ENCODE measurements around the gene AGR2. TPM values are rescaled to one million over a fixed set of nuclear protein-coding genes. Genes with fewer than 3 reads are reported as not detected.
"Not testable (repeated sequence)": the region's sequence is repeated elsewhere in the genome, so short reads cannot be mapped to it uniquely, and the experiment has no call there.

The AGR2 gene
- total and polyA plus RNA-seq, 10 donors: 0.17 to 0.38 (median 0.28) TPM; not detected in 7

DNA sequence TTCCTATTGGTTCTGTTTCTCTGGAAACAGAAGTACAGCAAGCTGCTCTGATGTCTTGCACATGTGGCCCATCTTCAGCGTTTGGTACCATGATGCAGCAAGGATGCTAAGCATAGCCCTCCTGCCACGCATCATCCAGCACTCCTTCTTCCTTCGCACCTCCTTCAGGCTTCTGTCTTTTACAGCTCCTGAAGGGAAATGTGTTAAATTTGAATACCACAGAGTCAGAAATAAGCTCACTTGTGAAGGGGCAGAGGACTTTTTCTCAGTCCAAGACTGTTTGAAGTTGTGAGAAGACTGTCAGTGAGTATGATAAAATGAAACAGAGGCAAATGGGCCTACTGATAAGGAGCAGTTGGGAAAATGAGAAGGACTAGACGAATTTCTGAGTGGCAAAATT, 30.5 kb downstream of the AGR2 start:
- 70 to 91% (median 82%) methylated on average over 4 of the region's 4 CpGs for WGBS, 5 donors
- intact Hi-C loops (cut with DNase I; ENCODE audit: low total_unique reads): no loop called here
- H3K36me3 ChIP-seq: no peaks in the 10 kb centered on the region
- H3K4me3 ChIP-seq: no peak overlapping the region
- no peak for DNase-seq
- no peak overlapping the region for H3K27ac ChIP-seq
- H3K4me1 ChIP-seq: peaks cover 3 to 38% (median 12%) of the 10 kb centered on the region in 6 donors
- H3K27me3 ChIP-seq (replicated peaks in 1 of 7): peaks cover 0 to 12% (median 0%) of the 10 kb centered on the region in 7 donors
- no peaks in the 10 kb centered on the region for H3K9me3 ChIP-seq
- TF ChIP-seq, protein P1, sequence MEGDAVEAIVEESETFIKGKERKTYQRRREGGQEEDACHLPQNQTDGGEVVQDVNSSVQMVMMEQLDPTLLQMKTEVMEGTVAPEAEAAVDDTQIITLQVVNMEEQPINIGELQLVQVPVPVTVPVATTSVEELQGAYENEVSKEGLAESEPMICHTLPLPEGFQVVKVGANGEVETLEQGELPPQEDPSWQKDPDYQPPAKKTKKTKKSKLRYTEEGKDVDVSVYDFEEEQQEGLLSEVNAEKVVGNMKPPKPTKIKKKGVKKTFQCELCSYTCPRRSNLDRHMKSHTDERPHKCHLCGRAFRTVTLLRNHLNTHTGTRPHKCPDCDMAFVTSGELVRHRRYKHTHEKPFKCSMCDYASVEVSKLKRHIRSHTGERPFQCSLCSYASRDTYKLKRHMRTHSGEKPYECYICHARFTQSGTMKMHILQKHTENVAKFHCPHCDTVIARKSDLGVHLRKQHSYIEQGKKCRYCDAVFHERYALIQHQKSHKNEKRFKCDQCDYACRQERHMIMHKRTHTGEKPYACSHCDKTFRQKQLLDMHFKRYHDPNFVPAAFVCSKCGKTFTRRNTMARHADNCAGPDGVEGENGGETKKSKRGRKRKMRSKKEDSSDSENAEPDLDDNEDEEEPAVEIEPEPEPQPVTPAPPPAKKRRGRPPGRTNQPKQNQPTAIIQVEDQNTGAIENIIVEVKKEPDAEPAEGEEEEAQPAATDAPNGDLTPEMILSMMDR (IDR thresholded peaks at IDR 0.05 in 8 of 11, conservative IDR thresholded peaks at IDR 0.05 in 3 of 11): no peak
- no peak for TF ChIP-seq POLR2AphosphoS5 (IDR thresholded peaks at IDR 0.05)

DNA sequence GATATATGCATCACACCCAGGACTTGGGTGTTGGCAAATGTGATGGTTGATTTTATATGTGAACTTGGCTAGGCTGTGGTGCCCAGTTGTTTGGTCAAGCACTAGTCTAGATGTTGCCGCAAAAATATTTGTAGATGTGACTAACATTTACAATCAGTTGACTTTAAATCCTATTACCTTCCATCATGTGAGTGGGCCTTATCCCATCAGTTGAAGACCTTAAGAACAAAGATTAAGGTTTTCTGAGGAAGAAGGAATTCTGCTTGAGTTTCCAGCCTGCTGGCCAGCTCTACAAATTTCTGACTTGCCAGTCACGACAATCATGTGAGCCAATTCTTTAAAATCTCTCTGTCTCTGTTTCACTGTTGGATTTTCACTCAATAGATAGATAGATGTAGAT, 30.9 kb downstream of the AGR2 start:
- intact Hi-C loops (cut with DNase I; ENCODE audit: low total_unique reads): no loop called here
- WGBS, 5 donors: 90 to 100% (median 92%) methylated on average over 2 of the region's 2 CpGs
- Histone ChIP-seq H3K27ac (no peak overlapping the region), H3K27me3 (replicated peaks in 1 of 7) (peaks cover 0 to 12% (median 0%) of the 10 kb centered on the region in 7 donors), H3K4me3 (no peak overlapping the region), H3K4me1 (peaks cover 3 to 34% (median 12%) of the 10 kb centered on the region in 6 donors), H3K9me3 (no peaks in the 10 kb centered on the region), H3K36me3 (no peaks in the 10 kb centered on the region)
- no peak for DNase-seq
- TF ChIP-seq POLR2A (IDR thresholded peaks at IDR 0.05) (no peak), POLR2AphosphoS5 (IDR thresholded peaks at IDR 0.05) (no peak)
- TF ChIP-seq, protein P1 (IDR thresholded peaks at IDR 0.05 in 8 of 11, conservative IDR thresholded peaks at IDR 0.05 in 3 of 11): no peak

DNA sequence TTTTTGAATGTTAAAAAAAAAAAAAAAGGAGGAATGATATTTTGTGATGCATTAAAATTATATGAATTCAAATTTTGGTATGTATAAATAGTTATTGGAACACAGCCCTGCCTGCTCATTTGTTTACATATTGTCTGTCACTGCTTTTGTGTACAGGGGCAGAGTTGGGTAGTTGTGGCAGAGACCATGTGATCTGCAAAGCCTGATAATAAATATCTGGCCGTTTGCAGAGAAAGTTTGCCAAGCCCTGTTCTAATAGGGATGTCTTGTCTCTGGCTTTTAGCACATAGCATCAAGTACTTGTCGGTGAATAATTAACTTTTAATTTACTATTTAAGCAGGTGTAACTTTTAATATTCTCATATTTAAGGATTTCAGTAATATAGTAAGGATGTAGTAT, 31.5 kb downstream of the AGR2 start:
- Histone ChIP-seq H3K27me3 (replicated peaks in 1 of 7) (peaks cover 0 to 12% (median 0%) of the 10 kb centered on the region in 7 donors), H3K27ac (no peak overlapping the region), H3K9me3 (peaks cover 0 to 3% (median 0%) of the 10 kb centered on the region in 8 donors), H3K4me3 (no peak overlapping the region), H3K36me3 (no peaks in the 10 kb centered on the region), H3K4me1 (peaks cover 3 to 28% (median 10%) of the 10 kb centered on the region in 6 donors)
- 75 to 83% (median 79%) methylated on average over 2 of the region's 2 CpGs for WGBS, 5 donors
- TF ChIP-seq POLR2A (IDR thresholded peaks at IDR 0.05) (no peak), POLR2AphosphoS5 (IDR thresholded peaks at IDR 0.05) (no peak)
- TF ChIP-seq, protein P1 (IDR thresholded peaks at IDR 0.05 in 8 of 11, conservative IDR thresholded peaks at IDR 0.05 in 3 of 11): no peak
- intact Hi-C loops (cut with DNase I; ENCODE audit: low total_unique reads): no loop called here
- no peak for DNase-seq

DNA sequence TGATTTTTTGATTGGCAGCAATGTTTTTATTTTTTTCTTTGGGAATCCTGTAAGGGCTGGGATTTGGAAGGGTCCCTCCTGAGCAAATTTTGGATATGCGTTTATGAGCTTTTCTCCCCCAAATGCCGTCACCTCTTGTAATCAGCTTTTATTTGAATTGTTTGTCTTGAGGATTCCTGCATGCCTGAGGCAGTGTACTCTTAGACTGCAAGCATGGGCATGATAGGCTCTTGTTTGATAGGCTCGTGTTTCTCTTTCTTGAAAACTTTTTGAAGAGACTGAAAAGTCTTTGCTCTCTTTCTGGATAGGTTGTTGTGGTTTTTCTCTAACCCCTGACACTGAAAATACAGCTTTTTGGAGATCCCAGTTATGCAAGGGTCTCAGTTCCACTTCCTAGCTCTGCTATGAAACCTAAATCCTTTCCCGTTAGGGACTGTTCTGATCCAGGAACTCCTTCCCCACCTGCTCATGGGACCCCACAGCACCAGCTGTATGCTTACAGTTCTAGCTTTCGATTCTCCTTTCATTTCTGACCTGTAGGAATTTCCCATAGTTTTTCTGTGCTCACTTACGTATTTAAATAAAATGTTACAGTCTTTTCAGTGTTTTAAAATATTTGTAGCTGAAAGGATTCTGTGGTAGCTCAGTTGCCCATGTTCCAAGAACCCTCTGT, 34.0 kb downstream of the AGR2 start:
- Histone ChIP-seq H3K27ac (no peak overlapping the region), H3K4me1 (peaks cover 3 to 22% (median 10%) of the 10 kb centered on the region in 6 donors), H3K4me3 (no peak overlapping the region), H3K9me3 (peaks cover 0 to 4% (median 0%) of the 10 kb centered on the region in 8 donors), H3K27me3 (replicated peaks in 1 of 7) (peaks cover 0 to 12% (median 0%) of the 10 kb centered on the region in 7 donors), H3K36me3 (no peaks in the 10 kb centered on the region)
- TF ChIP-seq POLR2AphosphoS5 (IDR thresholded peaks at IDR 0.05) (no peak), POLR2A (IDR thresholded peaks at IDR 0.05) (no peak)
- TF ChIP-seq, protein P1 (IDR thresholded peaks at IDR 0.05 in 8 of 11, conservative IDR thresholded peaks at IDR 0.05 in 3 of 11): no peak
- WGBS, 5 donors: 64 to 78% (median 71%) methylated on average over 6 of the region's 6 CpGs
- DNase-seq: no peak
- intact Hi-C loops (cut with DNase I; ENCODE audit: low total_unique reads): no loop called here

DNA sequence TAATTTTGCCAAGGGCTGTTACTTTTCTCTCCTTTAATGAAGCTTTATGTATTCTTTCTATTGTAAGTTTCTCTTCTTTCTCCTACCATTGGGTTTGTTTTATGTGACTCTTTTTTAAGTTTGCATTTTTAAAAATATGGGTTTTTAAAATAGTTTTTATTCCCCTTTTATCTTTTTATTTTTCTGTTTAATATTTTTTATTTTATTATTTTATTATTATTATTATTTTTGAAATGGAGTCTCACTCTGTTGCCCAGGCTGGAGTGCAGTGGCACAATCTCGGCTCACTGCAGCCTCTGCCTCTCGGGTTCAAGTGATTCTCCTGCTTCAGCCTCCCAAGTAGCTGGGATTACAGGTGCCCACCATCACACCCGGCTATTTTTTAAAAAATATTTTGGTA, 34.8 kb downstream of the AGR2 start:
- H3K4me3 ChIP-seq; DNase-seq; intact Hi-C loops (cut with DNase I; ENCODE audit: low total_unique reads); H3K36me3 ChIP-seq; H3K27ac ChIP-seq; H3K9me3 ChIP-seq: not testable (repeated sequence)
- peaks cover 3 to 29% (median 11%) of the 10 kb centered on the region in 6 donors for H3K4me1 ChIP-seq
- H3K27me3 ChIP-seq (replicated peaks in 1 of 7): peaks cover 0 to 12% (median 0%) of the 10 kb centered on the region in 7 donors
- WGBS, 5 donors: 93 to 98% (median 97%) methylated on average over 3 of the region's 3 CpGs

All from spleen (tissue), 11 donors.